ENCODE results near the gene TMEM135. TPM values are rescaled to one million over a fixed set of nuclear protein-coding genes. Genes with fewer than 3 reads are reported as not detected.
"Not testable (repeated sequence)": the region's sequence is repeated elsewhere in the genome, so short reads cannot be mapped to it uniquely, and the experiment has no call there.

The TMEM135 gene
- total RNA-seq, 1 donor from 2014 or later = 20.6 TPM

GRCh38 chr11:87107379-87107778, 69.6 kb downstream of the TMEM135 start:
- not testable (repeated sequence) for H3K4me1 ChIP-seq (ENCODE audit: insufficient read depth, low read length); H3K4me3 Mint-ChIP-seq (ENCODE audit: unreplicated experiment); H3K4me1 Mint-ChIP-seq (ENCODE audit: low read depth, unreplicated experiment); H2AFZ ChIP-seq (ENCODE audit: low read depth, low read length); H4K20me1 ChIP-seq (ENCODE audit: insufficient read depth, low read length); FAIRE-seq; H3K27me3 Mint-ChIP-seq (ENCODE audit: low read depth, unreplicated experiment); H3K27ac Mint-ChIP-seq (ENCODE audit: unreplicated experiment); DNase-seq (ENCODE audit: low read depth); H3K36me3 Mint-ChIP-seq (ENCODE audit: low read depth, unreplicated experiment); H3K9me3 ChIP-seq (ENCODE audit: insufficient read depth, low read depth, low read length); H3K27ac ChIP-seq (ENCODE audit: low read depth, low read length); H3K9ac ChIP-seq (ENCODE audit: low read length); H3K4me3 ChIP-seq (ENCODE audit: insufficient read depth, low read depth, low read length); H3K9me3 Mint-ChIP-seq (ENCODE audit: unreplicated experiment); H3K79me2 ChIP-seq (ENCODE audit: insufficient read depth, low read length); H3K27me3 ChIP-seq (ENCODE audit: insufficient read depth, low read length); H3K4me2 ChIP-seq (ENCODE audit: low read length); H3K36me3 ChIP-seq (ENCODE audit: insufficient read depth, low read length)

GRCh38 chr11:87110443-87111131, 72.9 kb downstream of the TMEM135 start:
- no peaks in the 10 kb centered on the region for H3K79me2 ChIP-seq (ENCODE audit: insufficient read depth, low read length)
- H4K20me1 ChIP-seq (ENCODE audit: insufficient read depth, low read length) = no peaks in the 10 kb centered on the region
- H3K36me3 ChIP-seq (ENCODE audit: insufficient read depth, low read length) = no peaks in the 10 kb centered on the region
- no peaks in the 10 kb centered on the region for H3K9me3 ChIP-seq (ENCODE audit: insufficient read depth, low read depth, low read length)
- H2AFZ ChIP-seq (ENCODE audit: low read depth, low read length) = no peak overlapping the region
- DNase-seq (ENCODE audit: low read depth) (no peak), FAIRE-seq (no peak)
- no peak overlapping the region for H3K27ac ChIP-seq (ENCODE audit: low read depth, low read length)
- H3K9ac ChIP-seq (ENCODE audit: low read length) = no peak overlapping the region
- H3K4me1 ChIP-seq (ENCODE audit: insufficient read depth, low read length) = no peaks in the 10 kb centered on the region
- H3K27me3 ChIP-seq (ENCODE audit: insufficient read depth, low read length) = no peaks in the 10 kb centered on the region
- Mint-ChIP-seq H3K27ac (ENCODE audit: unreplicated experiment) (no peak overlapping the region), H3K4me3 (ENCODE audit: unreplicated experiment) (no peak overlapping the region), H3K27me3 (ENCODE audit: low read depth, unreplicated experiment) (no peaks in the 10 kb centered on the region), H3K9me3 (ENCODE audit: unreplicated experiment) (no peaks in the 10 kb centered on the region), H3K4me1 (ENCODE audit: low read depth, unreplicated experiment) (no peaks in the 10 kb centered on the region), H3K36me3 (ENCODE audit: low read depth, unreplicated experiment) (peaks cover 3% of the 10 kb centered on the region)
- no peak overlapping the region for H3K4me3 ChIP-seq (ENCODE audit: insufficient read depth, low read depth, low read length)
- TF ChIP-seq EZH2 (IDR thresholded peaks at IDR 0.05; ENCODE audit: insufficient read depth, low read length) (no peak), CTCF (IDR thresholded peaks at IDR 0.05; ENCODE audit: insufficient read depth, low read depth, low read length) (no peak)
- no peak overlapping the region for H3K4me2 ChIP-seq (ENCODE audit: low read length)

GRCh38 chr11:87114093-87114492, 76.4 kb downstream of the TMEM135 start:
- H3K9ac ChIP-seq (ENCODE audit: low read length) = no peak overlapping the region
- H3K79me2 ChIP-seq (ENCODE audit: insufficient read depth, low read length) = no peaks in the 10 kb centered on the region
- H3K9me3 Mint-ChIP-seq (ENCODE audit: unreplicated experiment) = no peaks in the 10 kb centered on the region
- no peaks in the 10 kb centered on the region for H3K27me3 Mint-ChIP-seq (ENCODE audit: low read depth, unreplicated experiment)
- no peak overlapping the region for H2AFZ ChIP-seq (ENCODE audit: low read depth, low read length)
- no peak overlapping the region for H3K4me2 ChIP-seq (ENCODE audit: low read length)
- FAIRE-seq = no peak
- H3K27ac Mint-ChIP-seq (ENCODE audit: unreplicated experiment) = no peak overlapping the region
- no peaks in the 10 kb centered on the region for H3K36me3 ChIP-seq (ENCODE audit: insufficient read depth, low read length)
- H3K27ac ChIP-seq (ENCODE audit: low read depth, low read length) = no peak overlapping the region
- no peaks in the 10 kb centered on the region for H3K4me1 ChIP-seq (ENCODE audit: insufficient read depth, low read length)
- H3K4me1 Mint-ChIP-seq (ENCODE audit: low read depth, unreplicated experiment) = no peaks in the 10 kb centered on the region
- no peaks in the 10 kb centered on the region for H3K27me3 ChIP-seq (ENCODE audit: insufficient read depth, low read length)
- peak; percentile 52 for DNase-seq (ENCODE audit: low read depth)
- no peaks in the 10 kb centered on the region for H3K9me3 ChIP-seq (ENCODE audit: insufficient read depth, low read depth, low read length)
- no peak overlapping the region for H3K4me3 ChIP-seq (ENCODE audit: insufficient read depth, low read depth, low read length)
- TF ChIP-seq EZH2 (IDR thresholded peaks at IDR 0.05; ENCODE audit: insufficient read depth, low read length) = no peak
- no peak for TF ChIP-seq CTCF (IDR thresholded peaks at IDR 0.05; ENCODE audit: insufficient read depth, low read depth, low read length)
- peaks cover 2% of the 10 kb centered on the region for H4K20me1 ChIP-seq (ENCODE audit: insufficient read depth, low read length)
- H3K4me3 Mint-ChIP-seq (ENCODE audit: unreplicated experiment) = no peak overlapping the region
- H3K36me3 Mint-ChIP-seq (ENCODE audit: low read depth, unreplicated experiment) = no peaks in the 10 kb centered on the region
